C4-2B (cell line): Measurements from ENCODE around the gene ATG4B.

Experiments used
- H3K27ac ChIP-seq: fragments of 450-650 bp; 2 replicates; pipeline ENCODE4 v1.5.1; 2017
- ZFX ChIP-seq: fragments of 450-650 bp; IDR thresholded peaks from 2 replicates; pipeline ENCODE4 v1.6.1; 2017
- TF ChIP-seq, protein P1 (sequence below): fragments of 450-650 bp; conservative IDR thresholded peaks from 2 replicates; pipeline ENCODE4 v1.5.1; 2017; ENCODE audit warnings: mild to moderate bottlenecking

The ATG4B gene

DNA sequence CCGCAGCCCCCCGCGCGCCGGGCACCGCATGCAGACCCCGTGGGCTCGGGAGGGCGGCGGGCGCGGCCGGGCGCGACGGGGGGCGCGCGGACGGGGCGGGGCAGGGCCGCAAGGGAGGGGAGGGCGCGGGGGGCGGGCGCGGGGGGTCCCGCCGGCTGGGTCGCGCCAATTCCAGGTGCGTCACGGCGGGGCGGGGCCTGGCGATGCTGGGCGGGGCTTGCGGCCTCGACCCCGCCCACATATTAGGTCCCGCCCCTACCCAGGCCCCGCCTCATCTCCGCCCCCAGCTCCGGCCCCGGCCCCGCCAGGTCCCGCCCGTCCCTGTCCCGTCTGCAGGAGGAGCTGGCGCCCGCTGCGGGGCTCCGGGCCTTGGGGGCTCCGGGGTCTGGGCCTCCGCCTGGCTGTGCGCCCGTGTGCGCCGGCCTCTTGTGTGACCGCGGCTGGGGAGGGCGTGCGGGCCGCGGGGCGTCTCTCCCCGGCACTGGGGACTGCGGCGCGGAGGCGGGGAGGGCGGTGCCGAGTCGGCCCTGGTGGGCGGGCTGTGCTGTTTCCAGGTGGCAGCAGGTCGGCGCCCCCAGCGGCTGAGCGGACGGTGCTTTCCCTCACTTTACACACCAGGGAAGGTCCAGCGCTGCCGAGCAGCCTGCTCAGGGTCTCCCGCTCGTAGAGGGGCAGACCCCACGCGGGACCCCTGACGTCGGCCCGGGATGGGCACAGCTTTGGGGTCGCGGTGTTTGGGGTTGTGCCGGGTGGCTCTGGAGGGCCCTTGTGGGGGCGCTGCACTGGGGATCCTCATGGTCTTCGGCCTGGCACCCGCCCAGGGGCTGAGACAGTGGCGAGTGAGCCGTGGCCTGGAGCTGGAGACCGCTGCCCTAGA is 64.9 kb downstream of the ATG4B start:
- peak overlapping the region; percentile 96 for H3K27ac ChIP-seq
- TF ChIP-seq, protein P1, sequence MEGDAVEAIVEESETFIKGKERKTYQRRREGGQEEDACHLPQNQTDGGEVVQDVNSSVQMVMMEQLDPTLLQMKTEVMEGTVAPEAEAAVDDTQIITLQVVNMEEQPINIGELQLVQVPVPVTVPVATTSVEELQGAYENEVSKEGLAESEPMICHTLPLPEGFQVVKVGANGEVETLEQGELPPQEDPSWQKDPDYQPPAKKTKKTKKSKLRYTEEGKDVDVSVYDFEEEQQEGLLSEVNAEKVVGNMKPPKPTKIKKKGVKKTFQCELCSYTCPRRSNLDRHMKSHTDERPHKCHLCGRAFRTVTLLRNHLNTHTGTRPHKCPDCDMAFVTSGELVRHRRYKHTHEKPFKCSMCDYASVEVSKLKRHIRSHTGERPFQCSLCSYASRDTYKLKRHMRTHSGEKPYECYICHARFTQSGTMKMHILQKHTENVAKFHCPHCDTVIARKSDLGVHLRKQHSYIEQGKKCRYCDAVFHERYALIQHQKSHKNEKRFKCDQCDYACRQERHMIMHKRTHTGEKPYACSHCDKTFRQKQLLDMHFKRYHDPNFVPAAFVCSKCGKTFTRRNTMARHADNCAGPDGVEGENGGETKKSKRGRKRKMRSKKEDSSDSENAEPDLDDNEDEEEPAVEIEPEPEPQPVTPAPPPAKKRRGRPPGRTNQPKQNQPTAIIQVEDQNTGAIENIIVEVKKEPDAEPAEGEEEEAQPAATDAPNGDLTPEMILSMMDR = peak; percentile 66
- TF ChIP-seq ZFX = no peak

DNA sequence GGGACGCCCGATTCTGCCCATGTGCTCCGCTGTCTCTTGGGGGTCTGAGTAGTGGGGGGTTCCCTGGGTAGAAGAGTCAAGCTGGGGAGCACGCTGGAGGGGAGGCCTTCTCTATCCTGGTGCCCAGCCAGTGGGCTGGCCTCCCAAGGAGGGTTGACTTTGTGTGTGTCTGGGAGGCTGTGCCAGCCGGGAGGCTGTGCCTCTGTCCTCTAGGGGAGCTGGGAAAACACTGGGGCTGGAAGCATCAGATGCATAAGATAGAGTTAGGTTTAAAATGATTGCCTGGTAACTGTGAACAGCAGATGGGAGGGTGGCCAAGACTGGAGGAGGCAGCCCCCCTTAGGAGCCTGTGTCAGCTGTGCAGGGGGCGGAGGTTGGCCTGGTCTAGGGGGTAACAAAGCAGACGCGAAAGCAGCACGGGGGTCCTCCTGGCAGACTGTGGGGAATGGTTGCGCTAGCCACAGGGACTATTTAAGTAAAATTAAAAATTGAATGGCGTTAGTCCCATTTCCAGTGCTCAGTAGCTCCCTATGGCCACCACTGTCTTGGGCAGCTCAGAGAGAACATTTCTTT is 65.6 kb downstream of the ATG4B start:
- H3K27ac ChIP-seq = peak overlapping the region; percentile 96
- TF ChIP-seq, protein P1 = no peak; the same call in 1 of the 2 replicates
- TF ChIP-seq ZFX = no peak

DNA sequence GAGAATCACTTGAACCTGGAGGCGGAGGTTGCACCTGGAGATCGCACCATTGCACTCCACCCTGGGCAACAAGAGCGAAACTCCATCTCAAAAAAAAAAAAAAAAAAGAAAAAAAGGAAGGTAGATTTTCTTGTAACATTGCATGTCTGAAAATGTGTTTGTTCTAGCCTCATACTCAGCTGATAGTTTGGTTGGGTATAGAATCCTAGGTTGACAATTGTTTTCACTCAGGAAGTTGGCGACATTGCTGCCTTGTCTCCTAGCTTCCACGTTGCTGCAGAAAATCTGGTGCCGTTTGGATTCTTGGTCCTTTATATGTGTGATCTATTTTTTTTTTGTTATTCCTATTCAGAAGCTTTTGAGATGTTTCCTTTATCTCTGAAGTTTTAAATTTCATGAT is 69.0 kb downstream of the ATG4B start:
- TF ChIP-seq ZFX = no peak
- TF ChIP-seq, protein P1 = no peak
- H3K27ac ChIP-seq = no peak overlapping the region

DNA sequence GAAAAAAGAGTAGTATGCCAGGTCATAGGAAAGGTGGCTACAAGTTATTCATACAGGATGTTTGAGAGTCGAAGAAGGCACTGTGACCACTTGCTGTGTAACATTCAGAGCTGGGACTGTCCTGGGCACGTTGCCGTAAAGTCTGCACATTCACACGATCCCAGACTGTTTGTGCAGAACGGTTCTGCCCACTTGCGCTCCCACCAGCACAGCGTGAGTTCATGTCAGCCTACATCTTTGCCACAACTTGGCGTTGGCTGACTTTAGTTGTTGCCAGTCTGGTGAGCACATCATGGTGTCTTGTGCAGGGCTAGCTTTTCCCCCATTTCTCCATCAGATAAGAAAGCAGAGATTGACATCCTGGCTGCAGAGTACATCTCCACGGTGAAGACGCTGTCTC is 71.4 kb downstream of the ATG4B start:
- no peak overlapping the region for H3K27ac ChIP-seq
- TF ChIP-seq, protein P1 = no peak
- no peak for TF ChIP-seq ZFX

DNA sequence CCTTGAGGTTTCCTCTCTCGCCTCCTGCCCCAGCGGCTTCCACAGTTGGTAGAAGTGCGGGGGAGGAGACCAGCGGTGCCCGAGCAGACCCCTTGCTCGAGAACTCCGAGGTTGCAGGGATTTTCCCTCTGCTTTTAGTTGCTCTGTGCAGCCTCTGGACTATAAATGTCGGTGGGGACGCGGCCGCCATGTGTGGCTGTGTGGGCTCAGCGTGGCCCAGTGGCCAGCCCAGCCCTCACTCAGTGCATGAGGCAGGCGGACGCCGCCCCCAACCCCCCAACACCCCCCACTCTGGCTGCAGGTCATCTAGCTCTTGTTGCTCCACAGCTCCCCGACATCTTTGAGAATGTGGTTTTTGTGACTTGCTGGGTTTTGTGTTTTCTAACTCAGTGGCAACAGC is 81.6 kb downstream of the ATG4B start:
- TF ChIP-seq, protein P1 = no peak
- no peak for TF ChIP-seq ZFX
- no peak overlapping the region for H3K27ac ChIP-seq

DNA sequence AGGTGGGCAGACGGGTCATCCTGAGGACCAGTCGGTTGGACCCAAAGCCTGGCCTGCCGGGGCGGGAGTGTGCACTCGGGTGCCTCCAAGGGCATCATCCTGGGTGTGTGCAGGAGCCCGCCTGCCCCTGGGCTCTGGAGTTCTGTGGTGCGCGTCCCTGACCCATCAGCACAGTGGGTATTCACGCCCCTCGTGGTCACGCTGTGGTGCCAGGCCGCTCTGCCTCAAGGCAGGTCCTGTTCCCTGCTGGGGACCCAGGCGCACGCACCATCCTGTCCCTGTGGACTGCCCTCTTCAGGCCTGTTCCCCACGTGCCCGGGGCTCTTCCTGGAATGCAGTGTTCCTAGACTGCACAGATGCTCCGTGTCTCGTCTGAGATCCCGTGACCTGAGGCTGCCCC is 82.6 kb downstream of the ATG4B start:
- TF ChIP-seq ZFX = no peak
- TF ChIP-seq, protein P1 = no peak
- H3K27ac ChIP-seq = no peak overlapping the region

DNA sequence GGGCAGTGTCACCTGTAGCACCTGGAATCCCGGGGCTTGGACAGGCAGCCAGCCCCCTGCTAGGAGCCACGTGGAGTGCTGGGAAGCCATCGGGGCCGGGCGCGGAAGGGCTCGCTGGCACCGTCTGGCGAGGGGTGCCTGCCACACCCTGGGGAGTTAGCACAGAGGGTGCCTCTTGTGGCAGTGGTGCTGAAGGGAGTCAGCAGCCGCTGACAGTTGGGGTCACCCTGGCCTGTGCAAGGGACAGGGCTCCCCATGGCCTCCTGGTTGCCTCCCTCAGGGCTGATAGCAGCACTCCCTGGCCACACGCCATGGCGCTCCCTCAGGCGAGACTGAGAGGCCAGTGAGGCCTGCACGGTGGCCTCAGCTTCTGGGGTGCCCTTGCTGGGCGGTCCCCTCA is 83.1 kb downstream of the ATG4B start:
- TF ChIP-seq, protein P1 = no peak
- no peak for TF ChIP-seq ZFX

More for the DNA sequence above, 83.1 kb downstream of the ATG4B start:
- H3K27ac ChIP-seq = no peak overlapping the region
